Activated CD4-positive, alpha-beta T cell treated with anti-CD3 and anti-CD28 coated beads, Interleukin-2, amount 50 U/mL, for 48 hours (primary cell): ENCODE results near the gene UGT1A8.

ENCODE experiments used
- DNase-seq, 2 experiments: peaks; one replicate each; pipeline ENCODE4 v3.0.0-alpha.2; 2020

The UGT1A8 gene

DNA sequence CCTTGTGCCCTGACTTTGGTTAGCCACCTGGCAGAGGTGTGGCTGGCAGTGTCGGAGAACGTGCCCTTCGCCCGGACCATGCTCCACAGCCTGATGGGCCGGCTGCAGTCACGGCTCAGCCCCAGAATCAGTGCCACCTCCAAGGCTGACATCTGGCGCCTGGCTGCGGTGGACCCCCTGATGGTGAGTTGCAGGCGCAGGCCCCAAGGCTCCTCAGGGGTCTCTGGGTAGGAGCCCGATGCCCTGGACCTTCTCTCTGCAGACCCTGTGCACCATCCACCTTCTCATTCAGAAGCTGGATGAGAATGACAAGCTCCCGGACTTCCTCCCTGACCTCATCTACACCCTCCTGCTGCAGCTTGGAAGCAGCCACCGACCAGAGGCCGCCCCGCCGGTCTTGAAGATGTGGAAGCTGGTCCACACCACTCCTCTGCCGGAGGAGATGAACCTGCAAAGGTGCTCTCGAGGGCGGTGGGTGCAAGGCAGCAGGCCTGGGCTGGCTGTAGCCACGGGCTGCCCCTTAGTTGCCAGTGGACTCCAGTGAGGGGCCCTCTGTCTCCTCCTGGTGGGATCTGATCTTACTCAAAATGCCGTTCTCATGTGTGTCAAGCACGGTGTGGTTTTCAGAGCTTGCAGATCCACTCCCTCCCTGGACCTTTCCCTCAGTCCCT lies 204.8 kb downstream of the UGT1A8 start:
- DNase-seq: no peak
